ENCODE results near the gene ZSCAN25.
"Not testable (repeated sequence)": the region's sequence is repeated elsewhere in the genome, so short reads cannot be mapped to it uniquely, and the experiment has no call there.

ZSCAN25 gene
- 44.6 to 55.9 reads per million in 2 donors for total RNA-seq

GRCh38 chr7:99616359-99617191, at the start of gene ZSCAN25:
ZSCAN25 (plus strand) TSS chr7:99616946; CDS start chr7:99619607, 2,661 bp downstream.
- peak; percentile 57 to 95 (median 77) for DNase-seq

- DNase-seq, result not testable (repeated sequence)
Measured at GRCh38 chr7:99568770-99569169, 48.0 kb upstream of the ZSCAN25 start.

GRCh38 chr7:99571768-99572167, 45.0 kb upstream of the ZSCAN25 start:
- no peak for DNase-seq

- DNase-seq, result no peak
Measured at GRCh38 chr7:99573257-99573656, 43.5 kb upstream of the ZSCAN25 start.

- DNase-seq, result no peak
Measured at GRCh38 chr7:99576251-99576650, 40.5 kb upstream of the ZSCAN25 start.

- DNase-seq, result no peak
Measured at GRCh38 chr7:99579281-99579955, 37.3 kb upstream of the ZSCAN25 start.

- peak in 4 of 5 experiments; percentile 22 to 50 (median 34) for DNase-seq
Measured at GRCh38 chr7:99579956-99580777, 36.6 kb upstream of the ZSCAN25 start.

- DNase-seq, result not testable (repeated sequence)
Measured at GRCh38 chr7:99580778-99581332, 35.9 kb upstream of the ZSCAN25 start.

GRCh38 chr7:99588868-99589267, 27.9 kb upstream of the ZSCAN25 start:
- DNase-seq, result no peak

GRCh38 chr7:99594948-99595745, 21.6 kb upstream of the ZSCAN25 start:
- peak in 1 of 5 experiments; percentile 33 for DNase-seq

- DNase-seq, result no peak
Measured at GRCh38 chr7:99596408-99596955, 20.3 kb upstream of the ZSCAN25 start.

- DNase-seq, result peak in 1 of 5 experiments; percentile 30
Measured at GRCh38 chr7:99597762-99598501, 18.8 kb upstream of the ZSCAN25 start, which contains the start of gene TMEM225B. TMEM225B (plus strand) TSS chr7:99598267; CDS start chr7:99604389, 6,122 bp downstream.

GRCh38 chr7:99599836-99600235, 16.9 kb upstream of the ZSCAN25 start:
- DNase-seq, result no peak

- no peak for DNase-seq
Measured at GRCh38 chr7:99601656-99602310, 15.0 kb upstream of the ZSCAN25 start.

- no peak for DNase-seq
Measured at GRCh38 chr7:99605527-99605926, 11.2 kb upstream of the ZSCAN25 start.

GRCh38 chr7:99606531-99606930, 10.2 kb upstream of the ZSCAN25 start:
- no peak for DNase-seq

GRCh38 chr7:99607548-99607947, 9.2 kb upstream of the ZSCAN25 start:
- DNase-seq, result no peak

- no peak for DNase-seq
Measured at GRCh38 chr7:99614495-99614894, 2.3 kb upstream of the ZSCAN25 start.

- no peak for DNase-seq
Measured at GRCh38 chr7:99615989-99616358, 772 bp upstream of the ZSCAN25 start.

GRCh38 chr7:99617192-99617781, 541 bp downstream of the ZSCAN25 start:
- DNase-seq, result no peak

Measured in T-helper 2 cell (primary cell).